Thyroid gland (tissue), 4 donors: ENCODE data around the gene PDCD11.

Experiments
- CTCF ChIP-seq, 6 experiments: fragments of 200-600 bp in 3 of 6; fragments of 450-650 bp in 3 of 6; sonication (generic) in 3 of 6; IDR thresholded peaks; one replicate each; pipeline ENCODE4 v1.5.1; 2016 to 2019; ENCODE audit warnings: antibody characterized with exemption in 6 of 6, mild to moderate bottlenecking in 2 of 6, inconsistent platforms in 1 of 6, moderate library complexity in 1 of 6
- POLR2A ChIP-seq, 2 donors: fragments of 450-650 bp; IDR thresholded peaks; one replicate each; pipeline ENCODE4 v1.6.1; 2017; ENCODE audit warnings: antibody characterized with exemption in 2 of 2, mild to moderate bottlenecking in 2 of 2, moderate library complexity in 1 of 2

- TF ChIP-seq CTCF (IDR thresholded peaks at IDR 0.05) (no peak), POLR2A (IDR thresholded peaks at IDR 0.05) (no peak)
Observed at GRCh38 chr10:103495321-103495720, 98.9 kb downstream of the PDCD11 start.
